ENCODE measurements around the gene TRMT11.
"Not testable (repeated sequence)": the region's sequence is repeated elsewhere in the genome, so short reads cannot be mapped to it uniquely, and the experiment has no call there.

Gene TRMT11

DNA sequence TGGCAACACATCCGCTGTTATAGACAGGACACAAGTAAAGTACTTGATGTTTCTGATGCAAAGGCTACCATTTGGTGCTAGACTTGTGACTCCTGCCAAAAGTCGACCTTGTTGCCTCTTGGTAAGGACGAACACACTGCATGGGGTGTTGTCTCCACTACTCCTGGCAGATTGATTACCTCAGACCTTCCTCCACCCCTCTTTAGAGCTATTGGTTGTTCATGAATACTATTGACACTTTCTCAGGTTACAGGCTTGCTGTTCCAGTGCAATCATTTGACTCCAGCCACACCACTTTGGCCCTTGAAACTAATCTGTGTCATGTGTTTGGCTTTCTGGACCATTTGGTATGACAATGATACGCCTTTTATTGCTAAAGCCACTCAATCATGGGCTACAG is 62.3 kb downstream of the TRMT11 start:
- no peak for DNase-seq

DNA sequence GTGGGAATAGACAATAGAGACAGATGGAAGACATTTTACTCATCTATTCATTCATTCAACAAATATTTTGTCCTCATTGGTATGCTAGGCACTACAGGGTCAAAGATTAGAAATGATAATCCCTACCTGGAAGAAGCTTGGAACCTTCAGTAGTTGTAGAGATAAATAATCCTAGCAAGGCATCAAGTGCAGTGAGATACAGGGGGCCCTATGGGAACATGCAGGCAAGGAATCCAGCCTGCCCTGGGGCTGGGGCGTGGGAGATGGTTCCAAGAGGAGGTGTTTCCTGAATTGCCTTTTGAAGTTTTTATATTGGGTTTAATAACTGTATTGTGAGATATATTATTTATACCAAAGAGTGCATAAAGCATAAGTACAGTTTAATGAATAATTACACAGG is 64.5 kb downstream of the TRMT11 start:
- DNase-seq: no peak

DNA sequence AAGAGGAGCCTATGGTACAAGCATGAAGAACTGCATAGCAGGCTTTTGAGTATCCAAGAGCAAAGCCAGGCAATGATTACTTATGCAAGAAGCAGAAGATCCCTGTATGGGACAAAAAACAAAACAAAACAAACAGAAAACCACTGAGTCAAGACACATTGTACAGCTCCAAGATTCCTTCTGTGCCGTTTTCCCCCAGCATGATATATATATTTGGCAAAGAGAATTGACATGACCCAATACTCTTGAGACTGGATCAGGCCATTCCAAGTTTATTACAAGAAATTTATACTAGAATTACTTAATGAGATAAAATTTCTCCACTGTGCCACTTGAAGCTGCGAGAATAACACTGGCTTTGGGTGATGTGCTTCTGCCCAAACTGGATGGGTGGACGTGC is 65.5 kb downstream of the TRMT11 start:
- DNase-seq: no peak

DNA sequence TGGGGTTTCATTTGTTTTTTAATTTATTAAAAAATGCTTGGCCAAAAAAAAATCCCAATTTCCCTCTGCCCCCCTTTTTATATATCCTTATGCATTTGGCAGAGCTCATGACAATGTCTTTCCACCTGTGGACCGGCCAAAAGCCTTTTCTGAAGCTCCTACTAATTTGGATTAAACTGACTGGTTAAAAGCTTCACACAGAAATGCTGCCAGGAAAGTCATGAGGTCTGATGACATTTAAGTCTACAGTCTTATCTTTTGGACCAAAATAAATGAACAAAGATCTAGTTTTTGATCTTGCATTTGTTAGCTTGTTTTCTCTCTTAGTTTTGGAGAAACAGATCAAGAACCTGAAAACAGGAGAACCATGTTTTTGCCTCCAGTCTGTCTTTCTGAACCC is 66.1 kb downstream of the TRMT11 start:
- no peak for DNase-seq

DNA sequence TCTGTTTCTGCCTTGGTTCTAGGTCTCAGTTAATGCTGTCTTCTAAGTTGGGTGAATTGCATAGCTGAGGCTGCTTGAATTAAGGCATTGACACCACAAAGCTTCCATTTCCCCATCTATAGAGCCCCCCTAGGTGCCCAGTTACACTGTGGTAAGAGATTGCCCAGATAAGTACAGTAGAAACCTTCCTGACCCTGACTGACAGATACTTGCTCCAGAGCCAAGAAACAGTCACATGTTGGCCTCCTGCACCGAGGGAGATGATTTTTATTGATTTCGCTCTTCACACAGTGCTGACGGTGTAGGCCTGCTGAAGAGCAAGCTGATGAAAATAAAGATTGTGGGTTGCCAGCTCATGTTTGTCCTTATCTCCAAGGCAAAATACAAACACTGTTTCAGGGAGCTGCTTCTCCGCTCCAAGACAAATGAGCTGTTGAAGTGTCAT is 67.9 kb downstream of the TRMT11 start:
- DNase-seq: peak; percentile 46

DNA sequence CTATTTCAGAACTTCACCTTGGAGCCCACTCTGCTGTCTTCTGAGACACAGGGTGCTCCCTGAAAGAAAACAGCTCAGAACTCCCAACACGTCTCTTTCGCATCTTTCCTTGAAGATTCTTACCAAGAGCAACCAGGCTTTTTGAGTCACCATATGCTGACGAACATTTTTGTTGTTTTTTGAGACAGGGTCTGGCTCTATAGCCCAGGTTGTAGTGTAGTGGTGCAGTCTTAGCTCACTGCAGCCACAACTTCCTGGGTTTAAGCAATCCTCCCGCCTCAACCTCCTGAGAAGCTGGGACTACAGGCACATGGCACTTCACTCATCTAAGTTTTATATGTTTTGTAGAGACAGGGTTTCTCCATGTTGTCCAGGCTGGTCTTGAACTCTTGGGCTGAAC is 68.5 kb downstream of the TRMT11 start:
- DNase-seq: peak; percentile 4

DNA sequence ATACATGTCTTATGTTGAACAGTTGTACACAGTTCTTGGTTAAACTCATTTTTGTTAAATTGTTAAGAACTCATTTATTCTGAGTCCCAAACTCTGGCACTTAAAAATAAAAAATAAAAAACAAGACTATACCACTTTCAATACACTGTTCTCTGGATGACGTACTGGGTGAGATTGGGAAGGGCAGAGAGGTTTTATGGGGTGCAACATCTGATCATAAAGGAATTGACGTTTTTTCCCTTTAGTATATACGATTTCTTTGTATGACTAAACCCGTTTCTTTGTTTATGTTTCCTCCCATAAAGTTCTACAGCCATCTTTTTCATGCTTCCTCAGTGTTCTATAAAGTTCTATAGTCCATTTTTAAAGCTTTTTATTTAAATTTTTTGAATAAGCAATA is 69.1 kb downstream of the TRMT11 start:
- no peak for DNase-seq

DNA sequence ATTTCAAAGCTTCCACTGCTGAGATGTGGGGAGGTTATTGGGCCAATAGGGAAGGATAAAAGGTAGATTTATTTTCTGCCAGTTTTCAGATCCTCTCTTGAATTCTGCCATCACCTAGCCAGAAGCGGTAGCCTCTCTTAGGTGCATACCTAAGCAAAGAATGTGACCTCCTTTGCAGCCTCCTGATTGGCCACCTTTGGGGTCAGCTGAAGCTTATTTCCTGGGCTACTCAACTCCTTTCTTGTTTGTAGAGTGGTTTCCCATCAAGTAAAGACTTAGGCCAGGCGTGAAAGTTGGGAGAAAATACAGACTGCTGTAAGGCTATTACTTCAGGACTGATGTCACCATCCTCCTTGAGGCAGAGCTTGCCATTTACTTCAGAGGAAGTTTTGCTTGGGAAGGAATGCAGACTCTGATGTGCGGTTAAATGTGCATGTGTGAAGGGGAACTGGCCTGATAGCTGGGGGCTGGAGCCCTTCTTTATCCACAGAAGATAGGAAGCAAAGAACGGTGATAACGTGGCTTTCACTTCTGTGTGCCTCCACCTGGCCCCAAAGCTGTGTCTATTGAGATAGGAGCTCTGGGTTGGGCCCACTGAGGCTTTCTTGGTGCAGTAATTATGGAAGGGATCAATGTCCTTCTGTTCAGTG is 70.1 kb downstream of the TRMT11 start:
- no peak for DNase-seq

DNA sequence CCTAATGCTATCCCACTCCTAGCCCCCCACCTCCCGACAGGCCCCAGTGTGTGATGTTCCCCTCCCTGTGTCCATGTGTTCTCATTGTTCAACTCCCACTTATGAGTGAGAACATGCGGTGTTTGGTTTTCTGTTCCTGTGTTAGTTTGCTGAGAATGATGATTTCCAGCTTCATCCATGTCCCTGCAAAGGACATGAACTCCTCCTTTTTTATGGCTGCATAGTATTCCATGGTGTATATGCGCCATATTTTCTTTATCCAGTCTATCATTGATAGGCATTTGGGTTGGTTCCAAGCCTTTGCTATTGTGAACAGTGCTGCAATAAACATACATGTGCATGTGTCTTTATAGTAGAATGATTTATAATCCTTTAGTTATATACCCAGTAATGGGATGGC is 71.7 kb downstream of the TRMT11 start:
- DNase-seq: not testable (repeated sequence)

DNA sequence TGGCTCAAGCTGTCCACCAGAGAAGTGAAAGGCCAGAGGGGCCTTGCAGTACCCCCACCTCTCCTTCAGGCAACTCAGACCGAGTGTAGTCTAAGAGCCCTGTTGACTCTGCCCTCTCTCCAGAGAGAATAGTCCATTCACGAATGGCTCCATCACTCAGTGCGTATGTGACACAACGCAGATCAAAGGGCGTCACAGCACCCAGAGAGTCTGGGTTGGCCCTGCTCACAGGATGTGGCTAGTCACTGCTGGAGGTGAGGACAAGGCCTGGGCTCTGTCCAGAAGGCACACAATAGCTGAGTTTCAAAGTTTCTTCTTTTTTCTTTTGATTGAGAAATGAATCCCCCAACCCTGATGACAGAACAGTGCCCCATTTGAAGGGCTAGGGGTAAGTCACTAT is 74.1 kb downstream of the TRMT11 start:
- no peak for DNase-seq

DNA sequence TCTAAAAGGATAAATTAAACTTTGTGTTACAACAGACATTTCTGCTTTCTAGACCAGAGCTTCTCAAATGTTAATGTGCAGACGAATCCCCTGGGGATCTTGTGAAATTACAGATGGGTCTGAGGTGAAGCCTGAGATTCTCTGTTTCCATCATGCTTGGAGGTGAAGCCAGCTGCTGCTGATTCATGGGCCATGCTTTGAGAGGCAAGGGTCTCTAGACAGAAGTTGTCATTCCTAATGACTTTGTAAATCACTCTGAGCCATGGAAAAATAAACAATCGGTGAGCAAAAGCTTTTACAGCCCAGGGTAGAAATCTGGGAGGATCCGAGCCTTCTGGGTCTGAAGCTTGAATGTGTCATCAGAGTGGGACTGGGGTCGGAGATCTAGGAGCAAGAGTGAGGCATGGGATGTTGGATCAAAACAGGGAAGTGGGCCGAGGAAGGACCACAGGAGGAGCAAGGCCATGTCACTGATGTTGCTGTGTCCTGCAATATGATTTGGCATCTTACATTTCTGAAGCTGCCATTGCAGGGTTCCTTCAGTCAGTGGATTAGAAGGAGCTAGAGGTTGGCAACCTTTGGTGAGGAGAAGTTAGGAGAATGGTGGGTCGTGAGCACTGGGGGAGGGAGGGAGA is 77.3 kb downstream of the TRMT11 start:
- DNase-seq: peak; percentile 70

DNA sequence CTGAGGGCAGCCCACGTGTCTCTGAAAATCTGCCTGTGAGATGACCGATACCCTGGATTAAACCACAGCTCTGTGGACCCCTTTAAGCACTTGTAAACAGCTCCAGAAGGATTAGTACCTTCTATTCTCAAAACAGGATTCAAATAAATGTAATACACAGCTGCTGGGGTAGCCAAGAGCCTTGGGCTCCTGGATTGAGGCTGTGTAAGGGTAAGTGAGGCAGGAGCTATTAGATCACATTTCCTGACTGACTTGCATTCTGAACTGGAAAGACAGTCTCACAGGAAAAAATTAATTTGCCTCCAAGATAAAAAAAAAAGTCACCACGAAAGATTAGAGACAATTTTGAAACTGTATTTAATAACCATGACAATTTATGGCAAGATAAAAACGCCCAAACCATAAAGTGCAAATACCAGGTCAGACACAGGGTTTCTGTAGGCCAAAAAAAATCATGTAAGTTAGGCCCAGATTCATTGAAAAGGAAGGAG is 78.0 kb downstream of the TRMT11 start:
- DNase-seq: no peak

DNA sequence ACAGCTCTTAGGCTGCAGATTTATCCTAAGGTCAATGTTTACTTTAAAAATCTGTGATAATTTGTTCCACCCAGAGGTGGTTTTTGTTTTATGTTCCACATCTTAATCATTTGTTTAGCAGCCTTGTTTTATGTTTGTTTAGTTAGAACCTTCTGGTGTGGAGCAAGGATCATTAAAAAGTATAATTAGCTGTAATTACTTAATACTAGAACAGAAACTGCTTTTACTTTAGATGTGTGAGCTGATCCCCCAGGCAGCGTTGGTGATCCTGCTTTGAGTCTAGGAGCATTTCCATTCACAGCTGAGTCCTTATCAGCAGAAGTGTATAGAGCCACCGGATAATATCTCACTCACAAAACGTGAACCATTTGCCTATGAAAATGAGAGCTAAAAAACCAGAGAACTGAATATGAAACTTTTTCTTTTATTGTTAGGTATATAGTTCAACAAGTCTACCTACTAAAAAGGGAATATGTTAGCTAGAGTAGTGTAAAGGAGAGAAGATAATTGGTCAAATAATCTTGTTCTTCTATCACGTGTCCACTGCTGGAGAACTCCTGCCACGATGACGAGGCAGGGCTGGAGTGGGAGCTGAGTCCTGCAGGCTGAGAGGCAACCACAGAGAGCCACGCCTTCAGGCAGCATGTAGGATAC is 78.5 kb downstream of the TRMT11 start:
- DNase-seq: no peak

DNA sequence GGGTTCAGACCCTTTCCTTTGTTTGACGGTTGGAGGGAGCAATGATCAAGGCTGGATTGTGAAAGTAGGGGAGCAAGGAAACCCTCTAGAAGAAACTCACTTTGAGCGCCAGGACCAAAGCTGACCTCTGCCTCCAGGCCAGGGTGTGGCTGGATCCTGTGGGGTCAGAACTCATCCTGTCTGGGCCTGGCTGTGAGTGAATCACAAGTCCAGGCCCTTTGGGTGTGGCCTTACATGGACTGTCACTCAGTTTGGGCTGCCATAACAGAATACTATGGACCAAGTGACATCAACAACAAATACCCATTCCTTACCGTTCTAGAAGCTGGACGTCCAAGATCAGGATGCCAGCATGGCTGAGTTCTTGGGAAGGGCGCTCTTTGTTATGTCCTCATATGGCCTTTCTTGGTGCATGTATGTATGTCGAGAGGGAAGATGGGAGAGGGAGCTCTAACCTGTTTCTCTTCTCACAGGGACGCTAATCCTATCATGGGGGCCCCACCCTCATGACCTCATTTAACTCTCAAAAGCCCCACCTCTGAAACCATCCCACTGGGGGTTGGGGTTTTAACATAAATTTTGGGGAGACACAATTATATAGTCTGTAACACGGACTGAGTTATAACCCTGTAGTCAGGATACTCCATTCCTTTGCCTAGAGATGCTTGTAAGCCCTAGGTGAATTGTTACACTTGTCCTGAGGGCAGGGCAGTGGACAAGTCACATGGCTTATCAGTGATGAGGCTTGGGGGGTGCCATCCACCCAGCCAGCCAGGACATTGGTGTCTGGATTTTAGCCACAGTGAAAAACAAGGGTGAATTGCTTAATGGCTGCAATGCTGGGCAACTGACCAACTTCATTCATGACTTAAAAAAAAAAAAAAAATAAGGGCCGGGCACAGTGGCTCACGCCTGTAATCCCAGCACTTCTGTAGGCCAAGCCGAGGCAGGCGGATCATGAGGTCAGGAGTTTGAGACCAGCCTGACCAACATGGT is 80.0 kb downstream of the TRMT11 start:
- DNase-seq: no peak

DNA sequence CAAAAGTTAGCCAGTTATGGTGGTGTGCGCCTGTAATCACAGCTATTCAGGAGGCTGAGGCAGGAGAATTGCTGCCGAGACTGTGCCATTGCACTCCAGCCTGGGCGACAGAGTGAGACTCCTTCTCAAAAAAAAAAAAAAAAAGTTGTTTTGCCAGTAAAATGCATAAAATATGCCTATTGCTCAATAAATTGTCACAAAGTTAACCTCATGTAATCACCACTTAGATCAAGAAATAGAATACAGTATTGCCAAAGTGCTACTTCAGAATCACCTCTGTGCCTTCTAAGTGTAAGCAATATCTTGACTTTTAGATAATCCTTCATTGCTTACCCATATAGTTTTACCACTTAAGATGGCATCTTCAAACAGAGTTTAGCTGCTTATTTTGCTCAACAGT is 80.7 kb downstream of the TRMT11 start:
- no peak for DNase-seq

DNA sequence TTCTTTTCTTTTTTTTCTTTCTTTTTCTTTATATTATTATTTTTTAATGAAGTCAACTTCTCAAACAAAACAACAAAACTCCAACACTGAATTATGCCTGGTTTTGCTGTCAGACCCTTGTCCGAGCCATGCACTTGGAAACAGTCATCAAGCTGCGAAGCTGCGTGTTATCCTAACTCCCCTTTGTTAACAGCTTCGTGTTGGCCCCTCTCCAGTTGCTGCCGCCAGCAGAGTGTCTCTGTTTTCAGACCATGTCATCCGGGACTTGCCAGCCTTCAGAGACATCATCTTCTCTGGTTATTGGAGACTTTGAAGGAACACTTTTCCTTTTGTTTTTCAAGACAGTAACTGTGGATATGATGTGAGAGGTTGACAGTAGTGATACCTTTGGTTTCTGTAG is 83.1 kb downstream of the TRMT11 start:
- no peak for DNase-seq

DNA sequence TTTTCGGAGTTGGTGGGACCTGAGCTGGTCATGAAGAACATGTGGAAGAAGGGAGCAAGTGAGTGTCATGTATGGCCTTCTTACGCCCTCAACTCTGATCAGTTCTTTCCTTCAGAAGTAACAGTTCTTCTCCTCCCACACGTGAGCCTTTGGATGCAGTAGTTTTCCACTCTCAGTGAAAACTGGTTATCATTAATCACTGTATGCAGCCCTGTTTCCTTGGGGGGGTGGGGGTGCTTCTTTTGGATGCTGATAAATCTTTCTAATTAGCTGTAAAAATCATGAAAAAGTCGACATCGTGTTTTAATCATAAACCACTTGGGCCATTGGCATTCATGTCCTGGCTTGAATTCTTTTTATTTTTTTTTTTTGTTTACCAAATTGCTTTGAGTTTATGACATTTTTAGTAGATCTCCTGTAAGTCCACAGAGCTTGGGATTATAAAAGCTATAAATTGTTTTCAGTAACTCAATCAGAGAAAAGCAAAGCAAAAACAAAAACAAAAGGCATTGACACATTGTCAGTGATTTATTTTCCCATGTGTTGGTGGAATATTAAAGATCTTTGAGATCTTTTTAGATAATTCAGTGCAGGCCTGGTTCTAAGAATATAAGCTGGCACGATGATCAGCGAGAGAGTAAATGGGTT is 84.8 kb downstream of the TRMT11 start:
- no peak for DNase-seq

DNA sequence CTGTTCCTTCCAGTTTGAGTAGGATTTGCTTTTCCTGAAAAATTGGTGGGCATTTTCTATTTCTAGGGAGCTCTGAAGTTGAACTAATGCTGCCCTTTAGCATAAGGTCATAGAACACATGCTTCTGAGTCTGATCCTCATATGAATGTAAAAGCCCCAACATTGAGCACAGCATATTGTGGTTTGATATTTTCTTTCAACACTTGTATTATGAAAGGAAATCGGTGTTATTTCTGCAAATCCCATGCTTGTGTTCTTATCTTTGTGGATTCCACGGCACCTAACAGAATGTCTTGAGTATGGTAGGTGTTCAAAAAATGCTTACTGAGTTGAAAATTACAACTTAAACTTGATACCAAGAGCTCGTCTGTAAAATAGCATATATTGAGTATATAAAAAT is 85.8 kb downstream of the TRMT11 start:
- no peak for DNase-seq

DNA sequence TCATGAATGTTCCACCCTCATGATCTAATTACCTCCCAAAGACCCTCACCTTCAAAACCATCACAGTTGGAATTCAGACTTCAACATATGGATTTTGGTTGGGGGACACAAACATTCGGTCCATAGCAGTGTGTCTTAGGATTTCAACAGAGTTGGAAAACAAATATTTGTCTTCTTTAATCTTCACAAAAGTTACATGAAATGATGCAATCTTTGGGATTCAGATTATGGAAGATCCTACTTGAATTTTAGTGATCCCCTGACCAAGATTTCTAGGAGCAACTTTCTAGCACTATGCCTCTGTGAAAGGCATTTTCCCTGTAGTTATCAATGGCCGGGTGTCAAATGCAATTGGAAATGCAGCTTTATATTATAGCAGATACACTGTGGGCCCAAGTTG is 86.5 kb downstream of the TRMT11 start:
- no peak for DNase-seq

DNA sequence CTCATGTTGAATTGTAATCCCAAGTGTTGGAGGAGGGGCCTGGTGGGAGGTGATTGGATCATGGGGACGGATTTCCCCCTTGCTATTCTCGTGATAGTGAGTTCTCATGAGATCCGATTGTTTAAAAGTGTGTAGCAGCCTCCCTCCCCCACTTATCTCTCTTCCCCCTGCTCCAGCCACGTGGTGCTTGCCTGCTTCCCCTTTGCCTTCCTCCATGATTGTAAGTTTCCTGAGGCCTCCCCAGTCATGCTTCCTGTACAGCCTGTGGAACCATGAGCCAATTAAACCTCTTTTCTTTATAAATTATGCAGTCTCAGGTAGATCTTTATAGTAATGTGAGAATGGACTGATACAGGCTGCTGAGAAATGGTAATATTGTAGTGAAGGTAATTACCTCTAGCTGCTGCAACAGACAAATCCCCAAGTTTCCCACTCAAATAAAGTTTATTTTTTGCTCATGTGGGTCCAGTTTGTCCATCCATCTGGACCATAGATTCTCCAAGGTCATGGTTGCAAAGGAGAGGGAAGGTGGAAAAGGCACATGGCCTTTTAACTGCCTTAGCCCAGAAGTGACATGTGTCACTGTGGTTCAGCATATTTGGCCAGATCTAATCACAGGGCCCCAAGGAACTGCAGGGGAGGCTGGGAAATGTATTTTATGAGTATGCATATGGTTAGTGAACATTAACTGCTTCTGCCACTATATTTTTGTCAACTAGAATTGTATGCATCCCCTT is 89.2 kb downstream of the TRMT11 start:
- DNase-seq: no peak

DNA sequence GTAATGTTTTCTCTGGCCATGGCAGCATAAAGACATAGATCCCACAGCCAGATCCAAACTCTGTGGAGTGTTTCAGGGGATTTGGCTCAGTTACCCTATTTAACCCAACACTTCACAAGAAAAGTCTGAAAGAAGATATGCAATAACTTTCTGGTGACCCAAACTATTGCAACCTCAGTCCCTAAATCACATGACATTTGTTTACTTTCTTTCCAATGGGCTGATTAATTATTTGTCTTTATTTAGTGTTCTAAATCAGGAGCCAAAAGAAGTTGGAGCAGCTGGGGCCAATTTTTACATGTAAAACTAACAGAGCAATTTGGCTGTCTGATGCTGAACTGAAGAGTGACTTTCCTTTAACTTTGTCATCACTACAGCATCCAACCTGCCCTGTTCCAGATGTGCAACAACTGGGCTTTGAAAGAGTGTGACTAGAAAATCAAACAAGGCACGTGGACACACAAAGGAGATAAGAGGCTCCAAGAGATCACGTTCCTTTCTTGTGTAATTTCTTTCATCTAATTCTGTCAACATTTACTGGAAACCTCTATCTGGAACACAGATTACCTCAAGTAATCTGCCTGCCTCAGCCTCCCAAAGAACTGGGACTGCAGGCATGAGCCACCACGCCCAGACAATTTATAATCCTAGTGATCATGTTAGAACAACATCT is 90.8 kb downstream of the TRMT11 start:
- no peak for DNase-seq

All from fibroblast of skin of right biceps (primary cell).